D721Med (cell line): ENCODE data around the gene PCNX2.

Source experiments
- DNase-seq: peaks from one replicate; pipeline ENCODE4 v3.0.0; 2011; ENCODE audit warnings: low spot score; ENCODE audit not compliant: insufficient read length
- FAIRE-seq: peaks from 2 replicates; lab custom pipeline; 2011; peaks lifted over from hg19 to GRCh38; lab: Jason Lieb, UNC
- TF ChIP-seq, protein P1 (sequence below): IDR thresholded peaks from 2 replicates; pipeline ENCODE4 v1.5.1; 2012; ENCODE audit warnings: mild to moderate bottlenecking, control low read depth; ENCODE audit not compliant: insufficient read depth; ENCODE audit errors: missing control alignments

Gene PCNX2

DNA sequence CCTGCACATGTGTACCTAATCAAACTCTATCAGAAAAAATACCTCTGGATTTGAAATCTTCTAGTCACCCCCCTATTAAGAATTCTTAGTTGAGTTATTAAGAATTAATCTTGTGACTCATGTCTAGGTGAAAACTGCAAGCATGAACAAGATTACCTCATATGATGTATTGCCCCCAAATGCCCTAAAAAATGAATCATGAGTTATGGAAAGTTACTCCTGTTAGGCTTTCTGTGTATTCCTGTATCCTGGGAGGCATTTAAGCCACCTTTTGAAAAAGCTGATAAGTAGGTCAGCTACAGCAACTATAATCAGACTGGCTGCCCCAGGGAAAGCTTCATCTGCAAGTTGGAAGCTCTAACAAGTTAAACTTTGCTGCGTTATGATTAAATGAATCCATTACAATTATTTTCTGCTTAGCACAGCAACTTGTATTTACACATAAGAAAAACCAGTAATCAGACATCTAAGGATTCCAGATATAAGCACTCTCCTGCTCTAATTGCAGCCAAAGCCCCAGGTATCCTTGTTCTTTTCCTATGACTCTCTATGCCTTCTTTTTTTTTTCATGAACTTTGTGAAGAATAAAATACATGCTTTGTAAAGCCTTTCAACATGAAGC lies 197.5 kb downstream of the PCNX2 start:
- FAIRE-seq (peak; percentile 75), DNase-seq (no peak)
- TF ChIP-seq, protein P1, sequence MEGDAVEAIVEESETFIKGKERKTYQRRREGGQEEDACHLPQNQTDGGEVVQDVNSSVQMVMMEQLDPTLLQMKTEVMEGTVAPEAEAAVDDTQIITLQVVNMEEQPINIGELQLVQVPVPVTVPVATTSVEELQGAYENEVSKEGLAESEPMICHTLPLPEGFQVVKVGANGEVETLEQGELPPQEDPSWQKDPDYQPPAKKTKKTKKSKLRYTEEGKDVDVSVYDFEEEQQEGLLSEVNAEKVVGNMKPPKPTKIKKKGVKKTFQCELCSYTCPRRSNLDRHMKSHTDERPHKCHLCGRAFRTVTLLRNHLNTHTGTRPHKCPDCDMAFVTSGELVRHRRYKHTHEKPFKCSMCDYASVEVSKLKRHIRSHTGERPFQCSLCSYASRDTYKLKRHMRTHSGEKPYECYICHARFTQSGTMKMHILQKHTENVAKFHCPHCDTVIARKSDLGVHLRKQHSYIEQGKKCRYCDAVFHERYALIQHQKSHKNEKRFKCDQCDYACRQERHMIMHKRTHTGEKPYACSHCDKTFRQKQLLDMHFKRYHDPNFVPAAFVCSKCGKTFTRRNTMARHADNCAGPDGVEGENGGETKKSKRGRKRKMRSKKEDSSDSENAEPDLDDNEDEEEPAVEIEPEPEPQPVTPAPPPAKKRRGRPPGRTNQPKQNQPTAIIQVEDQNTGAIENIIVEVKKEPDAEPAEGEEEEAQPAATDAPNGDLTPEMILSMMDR, result no peak

DNA sequence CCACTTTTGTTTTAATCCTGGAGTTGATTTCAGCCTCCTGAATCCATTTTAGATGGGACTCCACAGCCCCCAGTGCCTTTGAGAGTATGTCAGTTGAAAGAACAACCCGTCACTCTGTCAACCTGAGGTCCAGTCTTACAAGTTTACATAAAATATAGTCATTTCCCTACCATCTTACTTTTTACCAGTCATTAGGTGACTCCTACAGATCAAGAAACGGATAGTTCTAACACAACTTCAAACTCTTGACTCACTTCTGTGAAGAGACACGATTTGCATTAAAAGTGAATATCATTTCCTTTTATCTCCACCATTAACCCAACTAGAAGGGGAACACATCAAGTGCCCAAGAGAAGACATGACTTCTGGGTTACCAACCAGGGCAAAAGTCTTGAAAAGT lies 198.0 kb downstream of the PCNX2 start:
- FAIRE-seq (peak; percentile 56), DNase-seq (no peak)
- TF ChIP-seq, protein P1, result no peak

DNA sequence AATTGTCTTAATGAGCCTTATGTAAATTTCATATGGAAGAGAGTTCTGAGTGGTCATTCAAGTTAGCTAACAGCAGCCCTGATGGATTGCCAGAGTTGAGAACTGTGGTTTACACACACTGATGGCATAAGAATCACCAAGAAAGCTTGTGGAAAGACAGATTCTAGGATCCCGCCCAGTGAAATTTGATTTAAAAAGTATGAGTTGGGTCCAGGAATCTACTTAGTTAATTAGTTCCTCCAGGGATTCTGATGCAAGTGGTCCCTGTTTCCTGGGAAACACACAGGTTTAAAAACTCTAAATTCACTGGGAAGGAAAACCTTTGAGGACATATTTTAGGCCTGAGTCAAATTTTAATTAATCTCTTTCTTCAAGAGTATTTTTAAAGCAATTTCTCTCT lies 200.8 kb downstream of the PCNX2 start:
- no peak for DNase-seq
- no peak for FAIRE-seq
- TF ChIP-seq, protein P1, result no peak

DNA sequence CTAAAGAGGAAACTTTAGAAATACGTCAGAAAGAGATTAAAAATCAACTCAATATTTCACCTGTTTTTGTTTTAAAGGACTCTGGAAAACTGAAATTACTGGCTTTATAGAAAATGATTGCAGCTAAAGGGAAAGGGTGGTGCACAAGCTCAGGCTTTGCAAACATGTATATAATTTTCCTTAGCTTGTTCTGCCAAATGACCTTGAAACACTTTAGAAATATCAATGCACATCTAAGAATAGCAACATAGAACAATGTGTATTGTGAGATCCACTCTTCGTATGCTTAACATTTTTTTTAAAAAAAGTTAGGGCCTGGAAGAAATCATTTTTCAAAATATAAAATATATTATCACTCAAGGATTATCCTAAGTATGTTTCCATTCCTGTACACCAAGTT lies 201.3 kb downstream of the PCNX2 start:
- FAIRE-seq, result no peak
- TF ChIP-seq, protein P1, result no peak
- no peak for DNase-seq

DNA sequence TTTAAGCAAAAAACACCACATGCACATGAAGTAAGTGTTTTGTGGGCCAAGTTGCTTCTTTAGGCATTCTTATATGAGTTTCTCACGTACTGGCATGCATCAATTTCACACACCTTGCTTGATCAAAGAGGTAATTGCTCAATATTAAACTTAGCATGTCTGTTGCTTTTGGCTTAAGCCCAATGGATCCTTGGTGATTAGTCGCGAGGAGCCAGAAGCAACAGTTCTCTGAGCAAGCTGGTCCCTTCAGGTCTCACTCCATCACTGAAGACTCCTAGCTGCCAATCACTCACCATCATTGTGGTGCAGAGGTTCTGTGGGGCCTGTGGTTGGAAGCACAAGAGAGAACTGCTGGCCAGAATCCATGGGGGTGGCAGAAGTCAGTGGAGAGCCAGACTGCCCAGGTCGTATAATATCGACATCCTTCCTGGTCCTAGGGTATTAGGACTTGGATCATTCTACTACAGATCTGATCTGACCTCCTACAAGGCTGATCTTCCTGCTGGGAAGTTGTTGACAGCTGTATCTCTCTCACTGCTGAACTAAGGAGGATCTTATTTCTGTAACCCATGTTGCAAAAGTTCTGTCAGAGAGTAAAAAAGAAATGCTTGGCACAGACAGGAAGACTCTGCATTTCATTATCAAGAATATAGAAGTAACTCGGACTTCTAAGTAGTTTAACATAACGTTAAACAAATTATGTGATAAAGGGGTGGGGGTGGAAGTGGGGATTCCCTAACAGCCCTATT lies 204.6 kb downstream of the PCNX2 start:
- DNase-seq, result no peak
- TF ChIP-seq, protein P1, result no peak
- FAIRE-seq, result no peak

DNA sequence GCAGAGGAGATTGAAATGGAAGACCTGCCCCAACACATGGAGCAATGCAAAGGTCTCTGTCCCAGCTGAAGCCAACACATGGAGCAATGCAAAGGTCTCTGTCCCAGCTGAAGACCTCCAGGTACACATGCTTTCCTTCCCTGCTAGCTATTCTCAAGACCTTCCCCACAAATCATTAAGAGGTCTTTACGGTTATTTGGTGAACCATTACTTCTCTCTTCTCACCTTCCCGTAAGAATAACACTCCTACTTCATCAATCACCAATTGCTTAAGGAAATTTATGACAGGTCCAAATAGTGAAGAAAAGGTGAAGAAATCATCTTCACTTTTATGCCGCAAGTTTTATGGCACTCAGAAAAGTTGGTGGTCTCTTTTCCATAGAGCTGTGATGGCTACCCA lies 206.3 kb downstream of the PCNX2 start:
- TF ChIP-seq, protein P1, result no peak
- FAIRE-seq (peak; percentile 78), DNase-seq (no peak)

DNA sequence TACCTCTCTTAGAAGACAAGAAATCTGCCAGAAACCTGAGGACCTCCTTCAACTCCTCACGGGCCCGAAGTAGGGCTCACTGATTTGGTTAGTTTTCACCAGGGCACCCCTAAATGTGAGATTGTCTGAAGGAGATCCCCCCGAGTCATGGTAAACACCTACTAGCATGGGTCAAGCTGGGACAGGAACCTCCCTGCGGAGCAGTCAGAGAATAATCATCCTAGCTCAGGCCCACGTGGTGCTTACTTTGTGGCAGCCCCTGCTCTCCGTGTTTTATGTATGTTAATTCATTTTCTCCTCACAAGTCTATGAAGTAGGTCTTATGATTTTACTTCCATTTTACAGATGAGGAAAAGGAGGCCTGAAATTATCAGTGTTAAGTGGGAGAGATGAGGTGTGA lies 206.9 kb downstream of the PCNX2 start:
- TF ChIP-seq, protein P1, result no peak
- no peak for FAIRE-seq

More for the DNA sequence above, 206.9 kb downstream of the PCNX2 start:
- DNase-seq, result no peak
